Measurements from ENCODE around the gene PPP1R9B.
A peak's percentile ranks its signal among the peaks of the same experiment; 100 is the strongest.

DNA sequence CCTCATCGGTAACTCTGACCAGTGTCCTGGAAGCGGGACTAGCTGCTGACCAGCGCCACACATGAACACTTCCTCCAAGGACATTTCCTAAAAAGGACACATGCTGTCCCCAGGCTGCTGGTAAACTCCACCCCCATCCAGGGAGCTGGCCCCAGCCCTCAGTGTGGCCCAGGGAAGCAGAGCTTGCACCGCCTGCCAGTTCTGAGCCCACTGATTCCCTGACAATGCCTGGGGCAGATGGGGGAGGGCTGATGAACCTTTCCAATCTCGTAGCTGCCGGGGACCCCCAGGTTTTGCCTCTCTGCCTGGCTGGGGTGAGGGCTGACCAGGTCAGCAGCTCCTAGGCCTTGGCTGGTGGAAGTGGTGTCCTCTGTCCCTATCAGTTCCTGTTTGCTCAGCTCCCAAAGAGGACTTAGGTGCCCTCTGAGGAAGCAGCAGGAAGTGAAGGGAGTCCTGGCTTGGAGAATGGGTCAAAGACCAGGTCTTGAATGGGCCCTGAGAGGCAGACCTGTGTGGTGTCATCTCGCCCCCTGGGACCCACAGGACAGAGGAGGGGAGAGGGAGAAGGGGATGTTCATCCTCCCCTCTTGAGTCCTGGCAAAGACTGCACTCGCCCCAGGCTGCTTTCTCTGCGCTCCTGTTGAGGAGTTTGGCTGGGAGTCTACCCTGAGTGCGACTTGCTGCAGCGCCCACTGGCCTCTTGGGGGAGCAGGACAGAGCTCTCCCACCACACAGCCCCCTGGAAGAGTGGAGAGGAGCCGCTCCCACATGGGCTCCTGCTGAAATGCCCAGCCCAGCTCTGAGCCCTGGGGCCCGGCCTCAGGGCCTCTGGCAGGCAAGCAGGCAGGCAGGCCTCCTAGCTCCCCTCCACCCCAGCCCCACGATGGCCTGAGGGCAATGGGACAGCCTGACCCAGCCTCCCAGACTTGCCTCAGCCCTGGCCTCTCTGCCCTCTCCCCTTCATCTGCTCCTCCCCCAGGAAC lies 38.5 kb downstream of the PPP1R9B start:
- TF ChIP-seq POLR2A (IDR thresholded peaks at IDR 0.05): no peak
- TF ChIP-seq, protein P1, sequence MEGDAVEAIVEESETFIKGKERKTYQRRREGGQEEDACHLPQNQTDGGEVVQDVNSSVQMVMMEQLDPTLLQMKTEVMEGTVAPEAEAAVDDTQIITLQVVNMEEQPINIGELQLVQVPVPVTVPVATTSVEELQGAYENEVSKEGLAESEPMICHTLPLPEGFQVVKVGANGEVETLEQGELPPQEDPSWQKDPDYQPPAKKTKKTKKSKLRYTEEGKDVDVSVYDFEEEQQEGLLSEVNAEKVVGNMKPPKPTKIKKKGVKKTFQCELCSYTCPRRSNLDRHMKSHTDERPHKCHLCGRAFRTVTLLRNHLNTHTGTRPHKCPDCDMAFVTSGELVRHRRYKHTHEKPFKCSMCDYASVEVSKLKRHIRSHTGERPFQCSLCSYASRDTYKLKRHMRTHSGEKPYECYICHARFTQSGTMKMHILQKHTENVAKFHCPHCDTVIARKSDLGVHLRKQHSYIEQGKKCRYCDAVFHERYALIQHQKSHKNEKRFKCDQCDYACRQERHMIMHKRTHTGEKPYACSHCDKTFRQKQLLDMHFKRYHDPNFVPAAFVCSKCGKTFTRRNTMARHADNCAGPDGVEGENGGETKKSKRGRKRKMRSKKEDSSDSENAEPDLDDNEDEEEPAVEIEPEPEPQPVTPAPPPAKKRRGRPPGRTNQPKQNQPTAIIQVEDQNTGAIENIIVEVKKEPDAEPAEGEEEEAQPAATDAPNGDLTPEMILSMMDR (IDR thresholded peaks at IDR 0.05): peak in 1 of 6 experiments; percentile 8

Data from esophagus squamous epithelium (tissue), 4 donors.